ENCODE data around the gene MYO1D. TPM values are rescaled to one million over a fixed set of nuclear protein-coding genes. Genes with fewer than 3 reads are reported as not detected.

Gene MYO1D
- total RNA-seq, 2 experiments from 2014 or later: 0.09 to 0.89 TPM

DNA sequence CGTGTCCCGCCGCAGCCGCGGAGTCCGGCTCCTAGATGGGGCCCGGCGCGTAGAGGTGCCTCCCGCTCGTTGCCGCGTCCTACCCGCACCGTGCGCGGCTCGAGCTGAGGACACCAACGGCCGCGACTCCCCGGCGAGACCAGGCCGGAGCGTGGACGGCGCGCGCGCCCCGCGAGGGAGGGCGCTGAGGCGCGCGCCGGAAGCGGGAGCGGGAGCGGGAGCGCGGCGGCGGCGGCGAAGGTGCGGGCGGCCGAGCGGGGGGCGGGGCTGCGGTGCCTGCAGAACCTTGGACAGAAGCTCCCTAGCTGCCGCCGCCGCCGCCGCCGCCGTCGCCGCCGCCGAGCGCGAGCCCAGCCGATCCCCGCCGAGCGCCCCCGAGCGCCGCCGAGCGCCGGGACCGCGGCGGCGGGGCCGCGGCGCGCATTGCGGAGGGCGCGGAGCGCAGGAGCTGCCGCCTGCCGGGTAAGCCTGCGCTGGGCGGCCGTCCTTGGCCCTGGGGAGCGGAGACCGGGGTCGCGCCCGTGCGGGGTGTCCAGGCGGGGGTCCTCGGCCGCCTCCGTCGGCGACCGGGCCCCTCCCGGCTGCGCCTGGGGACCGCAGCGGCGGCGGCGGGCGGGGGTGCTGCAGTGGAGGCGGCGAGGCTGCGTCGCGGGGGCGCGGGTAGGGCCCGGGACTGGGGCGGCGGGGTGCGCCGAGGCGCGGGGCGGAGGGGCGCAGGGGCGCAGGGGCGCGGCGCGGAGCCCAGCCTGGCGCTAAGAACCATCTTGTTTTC lies 390.0 kb downstream of the MYO1D start, which contains the start of gene CDK5R1:
CDK5R1 (plus strand) TSS at position 293 of the 772 bp plus-strand sequence. CDS start 628 bp downstream, outside the sequence.
- intact Hi-C loops (cut with micrococcal nuclease; ENCODE audit: unreplicated experiment): loop anchor here (2.0 kb wide), 1 partner anchor 32 kb away; no protein-coding TSS in a partner anchor
- Histone ChIP-seq H3K27ac (ENCODE audit: low read depth, low read length, poor library complexity, severe bottlenecking) (no peak within 1 kb of the TSS), H3K4me3 (ENCODE audit: low read depth, low read length, poor library complexity, severe bottlenecking) (peak within 1 kb of the TSS; percentile 64), H3K9me3 (ENCODE audit: low read length) (no peaks in the 10 kb centered on the region), H3K36me3 (ENCODE audit: insufficient read depth, low read length) (peaks cover 11% of the 10 kb centered on the region; the same call in 1 of the 2 replicates), H4K20me1 (ENCODE audit: insufficient read depth, low read length) (0 out of 2 replicates have a peak, but pooled peaks cover 3% of the 10 kb centered on the region), H3K9me2 (ENCODE audit: insufficient read depth, low read length) (no peaks in the 10 kb centered on the region), H2AFZ (ENCODE audit: low read length) (peak within 1 kb of the TSS; percentile 55; the same call in 1 of the 2 replicates), H3K79me2 (ENCODE audit: insufficient read depth, low read depth, low read length) (no peaks in the 10 kb centered on the region), H3K4me2 (ENCODE audit: low read length) (peak within 1 kb of the TSS; percentile 54), H3K4me1 (ENCODE audit: insufficient read depth, low read length, poor library complexity, severe bottlenecking) (peaks cover 29% of the 10 kb centered on the region)
- no TSS peak for BruUV-seq (replicated peaks)
- ChIA-PET POLR2A (interaction anchor here (1.3 kb wide), 1 partner anchor 16 kb away, joined by 3 read pairs; no protein-coding TSS in a partner anchor), CTCF (ENCODE audit: unreplicated experiment) (no interaction called here)
- no peak for TF ChIP-seq EZH2phosphoT487 (IDR thresholded peaks at IDR 0.05; ENCODE audit: borderline replicate concordance, low read depth, low read length)
- TF ChIP-seq, protein P1, sequence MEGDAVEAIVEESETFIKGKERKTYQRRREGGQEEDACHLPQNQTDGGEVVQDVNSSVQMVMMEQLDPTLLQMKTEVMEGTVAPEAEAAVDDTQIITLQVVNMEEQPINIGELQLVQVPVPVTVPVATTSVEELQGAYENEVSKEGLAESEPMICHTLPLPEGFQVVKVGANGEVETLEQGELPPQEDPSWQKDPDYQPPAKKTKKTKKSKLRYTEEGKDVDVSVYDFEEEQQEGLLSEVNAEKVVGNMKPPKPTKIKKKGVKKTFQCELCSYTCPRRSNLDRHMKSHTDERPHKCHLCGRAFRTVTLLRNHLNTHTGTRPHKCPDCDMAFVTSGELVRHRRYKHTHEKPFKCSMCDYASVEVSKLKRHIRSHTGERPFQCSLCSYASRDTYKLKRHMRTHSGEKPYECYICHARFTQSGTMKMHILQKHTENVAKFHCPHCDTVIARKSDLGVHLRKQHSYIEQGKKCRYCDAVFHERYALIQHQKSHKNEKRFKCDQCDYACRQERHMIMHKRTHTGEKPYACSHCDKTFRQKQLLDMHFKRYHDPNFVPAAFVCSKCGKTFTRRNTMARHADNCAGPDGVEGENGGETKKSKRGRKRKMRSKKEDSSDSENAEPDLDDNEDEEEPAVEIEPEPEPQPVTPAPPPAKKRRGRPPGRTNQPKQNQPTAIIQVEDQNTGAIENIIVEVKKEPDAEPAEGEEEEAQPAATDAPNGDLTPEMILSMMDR (conservative IDR thresholded peaks at IDR 0.05; ENCODE audit: low read length): no peak
- DNase-seq (ENCODE audit: low spot score): peak; percentile 53

DNA sequence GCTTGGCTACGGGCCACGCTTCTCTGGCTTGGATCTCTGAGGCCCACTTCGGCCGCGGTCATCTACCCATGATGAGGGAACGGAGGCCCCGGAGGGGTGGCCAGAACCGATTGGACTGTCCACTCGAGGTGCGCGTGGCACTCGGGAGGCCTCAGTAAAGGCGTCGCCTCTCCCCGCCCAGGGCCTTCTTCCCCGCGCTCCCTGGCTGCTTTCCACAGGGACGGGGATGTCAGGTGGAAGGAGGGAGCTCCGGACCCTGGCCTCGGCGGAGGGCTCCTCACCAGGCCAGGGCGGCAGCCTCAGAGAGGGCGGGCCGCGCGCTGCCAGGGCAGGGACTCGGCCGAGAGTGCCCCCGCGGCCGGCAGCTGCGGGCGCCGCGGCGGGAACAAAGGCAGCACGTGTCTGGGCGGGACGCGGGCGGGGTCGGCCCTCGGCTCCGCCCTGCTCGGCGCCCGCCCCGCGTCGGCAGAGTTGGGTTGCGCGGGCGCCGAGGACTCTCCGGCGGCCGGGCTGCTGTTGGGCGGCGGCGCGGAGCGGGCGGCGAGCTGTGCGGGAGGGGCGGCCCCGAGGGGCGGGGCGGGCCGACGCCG lies 390.7 kb downstream of the MYO1D start:
- Histone ChIP-seq H3K4me2 (ENCODE audit: low read length) (peak overlapping the region; percentile 54), H3K79me2 (ENCODE audit: insufficient read depth, low read depth, low read length) (no peaks in the 10 kb centered on the region), H2AFZ (ENCODE audit: low read length) (peak overlapping the region; percentile 55; the same call in 1 of the 2 replicates), H3K9me3 (ENCODE audit: low read length) (no peaks in the 10 kb centered on the region), H3K4me3 (ENCODE audit: low read depth, low read length, poor library complexity, severe bottlenecking) (peak overlapping the region; percentile 64), H3K27ac (ENCODE audit: low read depth, low read length, poor library complexity, severe bottlenecking) (no peak overlapping the region), H3K36me3 (ENCODE audit: insufficient read depth, low read length) (peaks cover 18% of the 10 kb centered on the region), H3K4me1 (ENCODE audit: insufficient read depth, low read length, poor library complexity, severe bottlenecking) (peaks cover 36% of the 10 kb centered on the region), H3K9me2 (ENCODE audit: insufficient read depth, low read length) (no peaks in the 10 kb centered on the region), H4K20me1 (ENCODE audit: insufficient read depth, low read length) (0 out of 2 replicates have a peak, but pooled peaks cover 3% of the 10 kb centered on the region)
- peak; percentile 77 for DNase-seq (ENCODE audit: low spot score)
- intact Hi-C loops (cut with micrococcal nuclease; ENCODE audit: unreplicated experiment): loop anchor here (2.0 kb wide), 1 partner anchor 33 kb away; no protein-coding TSS in a partner anchor
- ChIA-PET POLR2A (interaction anchor here (1.3 kb wide), 1 partner anchor 17 kb away, joined by 3 read pairs; no protein-coding TSS in a partner anchor), CTCF (ENCODE audit: unreplicated experiment) (no interaction called here)
- no peak for TF ChIP-seq EZH2phosphoT487 (IDR thresholded peaks at IDR 0.05; ENCODE audit: borderline replicate concordance, low read depth, low read length)
- TF ChIP-seq, protein P1 (conservative IDR thresholded peaks at IDR 0.05; ENCODE audit: low read length): no peak
- no TSS peak for BruUV-seq (replicated peaks)
